Kidney glomerular epithelial cell (primary cell): ENCODE data around the gene MRPL12.
A peak's percentile ranks its signal among the peaks of the same experiment; 100 is the strongest.

ENCODE experiments used
- DNase-seq: peaks from one replicate; lab custom pipeline; 2025; lab: John Stamatoyannopoulos, UW

The MRPL12 gene

DNA sequence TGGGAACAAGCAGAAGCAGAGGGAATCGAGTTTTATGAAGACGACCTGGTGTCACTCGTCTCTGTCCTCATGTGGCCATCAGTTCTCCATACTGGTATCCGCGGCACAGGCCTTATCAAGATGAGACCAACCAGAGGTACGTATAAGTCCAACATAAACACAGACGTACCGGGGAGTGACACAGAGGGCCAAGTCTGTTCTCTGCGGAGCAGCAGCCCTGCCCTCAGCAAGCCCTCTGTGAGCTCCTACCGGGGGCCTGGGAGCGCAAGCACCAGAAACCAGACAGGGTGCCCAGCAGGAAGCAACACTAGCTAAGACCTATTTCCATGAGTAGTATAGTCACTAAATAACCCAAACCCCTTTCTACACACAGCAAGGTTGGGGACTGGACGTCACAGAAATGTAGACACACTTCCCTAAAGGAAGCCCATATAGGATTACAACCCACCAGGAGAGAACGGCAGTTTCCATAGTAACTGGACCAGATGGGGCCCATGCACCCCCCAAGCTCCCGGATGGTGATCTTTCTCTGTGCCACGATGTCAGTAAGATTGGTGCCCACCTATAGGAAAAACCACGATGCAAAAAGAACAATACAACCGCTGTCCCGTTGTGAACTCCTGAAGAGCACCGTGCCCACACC, 20.5 kb upstream of the MRPL12 start:
- no peak for DNase-seq

DNA sequence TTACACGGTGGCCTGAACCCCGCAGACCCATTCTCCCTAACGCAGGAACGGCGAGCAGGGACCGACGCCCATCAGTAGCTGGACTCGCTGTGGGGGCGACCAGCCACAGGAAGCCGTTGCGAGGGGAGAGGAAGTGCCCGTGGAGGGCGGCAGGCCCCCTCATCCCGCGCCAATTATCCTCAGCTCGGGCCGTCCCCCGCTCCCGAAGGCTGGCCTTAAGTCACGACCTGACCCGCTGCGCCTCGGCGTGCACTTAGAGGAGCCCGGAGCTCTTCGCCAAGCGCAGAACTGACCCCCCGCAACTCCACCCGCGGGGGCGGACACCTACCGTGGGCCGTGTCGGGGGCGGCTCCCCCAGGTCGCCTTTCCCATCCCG, 20.0 kb upstream of the MRPL12 start:
- DNase-seq: no peak

DNA sequence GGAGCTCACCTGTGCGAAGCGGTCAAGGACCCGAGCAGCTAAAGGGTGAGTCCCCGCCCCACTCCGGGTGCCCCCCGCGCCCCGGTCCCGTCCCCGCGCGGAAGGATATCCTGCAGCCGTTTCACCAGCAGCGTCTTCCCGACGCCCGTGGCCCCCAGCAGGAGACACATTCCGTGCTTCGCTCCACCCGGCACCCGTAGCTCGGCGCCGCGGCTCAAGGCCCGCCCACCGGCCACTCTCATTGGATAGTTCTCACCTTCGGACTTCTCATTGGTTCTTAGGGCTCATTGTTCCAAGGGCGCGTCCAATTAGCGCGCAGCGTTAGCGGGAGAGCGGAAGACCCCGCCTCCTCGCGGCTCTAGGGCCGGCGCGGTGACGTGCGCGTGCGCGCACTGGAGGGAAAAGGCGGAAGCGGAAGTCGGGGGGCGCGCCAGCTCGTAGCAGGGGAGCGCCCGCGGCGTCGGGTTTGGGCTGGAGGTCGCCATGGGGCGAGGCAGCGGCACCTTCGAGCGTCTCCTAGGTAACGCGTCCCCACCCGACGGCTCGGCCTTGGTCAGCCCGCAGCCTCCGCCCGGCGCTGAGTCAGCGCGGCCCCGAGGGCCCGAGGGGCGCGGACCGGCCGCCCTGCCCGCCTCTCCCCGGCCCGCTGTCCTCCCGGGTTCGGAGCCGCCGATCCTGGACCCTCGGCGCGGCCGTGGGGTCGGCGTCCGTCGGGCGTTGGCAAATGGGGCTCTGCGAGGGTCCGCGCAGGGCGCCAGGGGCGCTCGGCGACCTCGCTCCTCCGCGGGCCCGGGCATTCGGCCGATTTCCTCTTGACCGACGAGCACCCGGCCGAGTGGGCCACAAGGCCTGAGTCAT, 19.4 kb upstream of the MRPL12 start, which contains the start of the genes ARL16 and HGS:
Gene ARL16, minus strand, starts transcription at position 214 of the 858 bp plus-strand sequence. Its CDS starts 44 bp downstream, at position 170.
Gene HGS, plus strand, starts transcription at position 428 of the 858 bp plus-strand sequence. Its CDS starts 56 bp downstream, at position 484.
- peak; percentile 98 for DNase-seq

DNA sequence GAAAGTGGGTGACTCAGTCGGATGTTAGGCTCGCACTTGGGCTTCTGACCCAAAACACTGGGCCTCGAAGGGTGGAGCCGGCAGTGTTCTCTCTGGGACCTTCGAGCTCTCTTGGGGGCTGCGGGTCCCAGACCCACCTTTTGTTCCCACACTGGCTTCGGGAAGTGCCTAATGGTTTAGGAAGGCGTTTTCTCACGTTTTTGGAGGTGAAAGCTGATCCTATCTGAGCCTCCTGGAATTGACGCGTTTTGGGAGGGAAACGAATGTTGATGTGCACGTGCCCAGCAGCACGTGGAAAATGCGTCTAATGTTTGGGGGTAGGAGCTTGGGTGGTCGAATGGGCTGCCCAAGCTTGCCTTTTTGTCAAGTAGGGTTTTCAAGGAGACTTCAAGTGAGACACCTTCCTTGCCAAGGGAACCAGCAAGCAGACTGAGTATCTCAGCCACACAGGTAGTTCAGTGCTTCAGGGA, 18.7 kb upstream of the MRPL12 start:
- peak; percentile 24 for DNase-seq

DNA sequence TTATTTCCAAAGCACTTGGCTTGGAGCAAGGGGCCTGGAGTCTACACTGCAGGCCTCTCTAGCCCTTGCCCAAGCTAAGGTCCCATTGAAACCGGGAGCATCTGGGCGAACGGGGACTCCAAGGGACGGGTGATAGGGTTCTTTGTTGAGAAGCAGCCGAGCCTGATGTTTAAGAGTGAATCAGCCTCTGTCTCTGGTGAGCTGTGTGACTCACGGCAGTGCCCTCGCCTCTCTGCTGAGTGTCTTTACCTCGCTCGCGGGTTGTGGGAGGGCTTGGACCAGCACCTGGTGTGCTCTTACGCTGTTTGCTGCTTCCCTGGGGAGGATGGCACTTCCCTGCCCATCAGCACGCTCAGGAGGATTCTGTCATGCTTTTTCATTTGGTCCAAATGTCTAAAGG, 18.1 kb upstream of the MRPL12 start:
- DNase-seq: peak; percentile 73

DNA sequence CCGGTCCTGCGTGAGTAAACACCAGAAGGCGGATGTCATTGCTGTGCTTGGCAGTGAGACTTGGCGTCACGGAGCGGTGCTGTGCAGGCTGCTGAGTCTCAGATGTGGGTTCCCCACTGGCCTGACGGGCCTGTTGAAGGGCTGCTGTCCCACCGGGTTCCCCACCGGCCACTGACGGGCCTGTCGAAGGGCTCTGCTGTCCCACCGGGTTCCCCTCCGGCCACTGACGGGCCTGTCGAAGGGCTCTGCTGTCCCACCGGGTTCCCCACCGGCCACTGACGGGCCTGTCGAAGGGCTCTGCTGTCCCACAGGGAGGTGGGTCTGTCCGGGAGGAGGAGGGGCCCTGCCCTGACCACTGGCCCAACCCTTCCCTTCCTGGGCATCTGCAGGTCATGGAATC, 16.6 kb upstream of the MRPL12 start:
- no peak for DNase-seq

DNA sequence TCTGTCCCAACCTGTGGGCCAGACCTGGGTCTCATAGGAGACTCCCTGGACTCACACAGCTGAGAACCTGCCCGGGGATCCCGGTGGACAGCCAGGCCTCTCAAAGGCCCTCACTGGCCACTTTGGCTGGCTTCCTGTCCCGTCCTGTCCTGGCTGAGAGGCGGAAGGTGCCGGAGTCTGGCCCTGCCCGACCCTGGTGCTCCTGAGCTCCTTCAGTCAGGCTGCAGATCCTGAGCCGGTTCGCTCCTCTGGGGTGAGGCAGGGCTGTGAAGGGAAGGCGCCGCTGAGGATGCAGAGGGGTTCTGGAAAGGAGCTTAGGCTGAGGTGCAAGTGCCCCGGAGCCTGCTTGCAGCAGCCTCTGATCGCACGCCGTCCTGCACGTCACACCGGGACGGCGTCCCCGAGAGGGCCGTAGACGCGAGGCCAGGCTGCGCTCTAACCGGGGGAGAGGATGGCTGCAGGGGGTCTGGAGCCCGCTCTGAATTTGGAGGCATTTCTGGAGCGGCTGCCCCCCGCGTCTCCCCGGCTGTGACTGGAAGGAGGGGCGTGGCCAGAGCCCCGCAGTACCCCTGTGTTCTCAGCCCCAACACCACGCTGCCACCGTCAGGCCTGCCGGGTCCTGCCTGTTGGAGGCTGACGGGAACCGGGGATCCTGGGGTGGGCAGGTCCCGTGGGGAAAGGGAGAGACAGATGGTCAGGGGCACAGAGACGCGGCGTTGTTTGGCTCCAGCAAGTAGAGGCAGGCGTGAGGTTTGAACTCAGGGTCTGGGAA, 15.2 kb upstream of the MRPL12 start:
- DNase-seq: no peak

DNA sequence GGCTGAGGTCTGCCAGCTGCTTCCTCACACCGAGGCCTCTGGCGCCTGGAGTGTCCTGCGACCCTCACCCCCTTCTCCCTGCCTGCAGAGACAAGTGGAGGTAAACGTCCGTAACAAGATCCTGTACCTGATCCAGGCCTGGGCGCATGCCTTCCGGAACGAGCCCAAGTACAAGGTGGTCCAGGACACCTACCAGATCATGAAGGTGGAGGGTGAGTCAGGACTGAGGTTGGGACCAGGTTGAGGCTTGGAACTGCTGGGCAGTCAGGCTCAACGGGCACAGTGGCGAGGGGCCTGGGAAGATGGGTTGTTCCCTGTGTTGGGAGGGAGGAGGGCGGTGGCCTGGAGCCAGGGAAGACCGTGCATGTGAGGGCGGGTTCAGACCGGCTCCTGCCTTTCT, 14.6 kb upstream of the MRPL12 start:
- no peak for DNase-seq

DNA sequence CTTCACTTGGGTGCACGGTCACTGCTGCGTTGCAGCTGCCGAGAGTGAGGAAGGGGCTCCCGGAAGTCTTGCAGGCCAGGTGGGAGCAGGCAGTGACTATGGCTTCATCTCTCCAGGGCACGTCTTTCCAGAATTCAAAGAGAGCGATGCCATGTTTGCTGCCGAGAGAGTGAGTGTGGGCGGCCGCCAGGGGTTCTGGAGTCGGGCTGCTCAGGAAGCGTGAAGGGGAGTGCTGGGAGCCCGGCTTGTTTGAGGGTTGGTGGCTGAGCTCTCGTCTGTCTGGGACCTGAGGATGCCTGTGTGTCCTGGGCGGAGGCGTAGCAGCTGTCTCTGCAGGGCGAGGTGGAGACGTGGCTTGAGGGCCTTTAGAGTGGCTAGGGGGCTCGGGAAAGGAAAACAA, 13.1 kb upstream of the MRPL12 start:
- DNase-seq: no peak

DNA sequence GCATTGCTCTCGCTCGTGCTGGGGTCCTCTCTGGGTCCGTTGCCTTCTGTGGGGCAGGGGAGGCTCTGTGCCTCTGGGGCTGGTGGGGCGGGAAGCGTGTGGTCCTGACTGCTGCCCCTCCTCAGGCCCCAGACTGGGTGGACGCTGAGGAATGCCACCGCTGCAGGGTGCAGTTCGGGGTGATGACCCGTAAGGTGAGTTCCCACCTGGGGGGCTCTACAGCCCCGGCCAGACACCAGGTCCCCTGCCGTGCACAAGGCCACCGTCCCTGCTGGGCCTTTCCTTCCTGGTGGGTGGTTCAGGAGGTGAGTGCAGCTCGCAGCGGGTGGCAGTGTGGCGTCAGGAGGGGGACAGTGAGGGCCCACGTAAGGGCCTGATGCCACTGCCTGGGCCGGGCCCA, 12.6 kb upstream of the MRPL12 start:
- no peak for DNase-seq

DNA sequence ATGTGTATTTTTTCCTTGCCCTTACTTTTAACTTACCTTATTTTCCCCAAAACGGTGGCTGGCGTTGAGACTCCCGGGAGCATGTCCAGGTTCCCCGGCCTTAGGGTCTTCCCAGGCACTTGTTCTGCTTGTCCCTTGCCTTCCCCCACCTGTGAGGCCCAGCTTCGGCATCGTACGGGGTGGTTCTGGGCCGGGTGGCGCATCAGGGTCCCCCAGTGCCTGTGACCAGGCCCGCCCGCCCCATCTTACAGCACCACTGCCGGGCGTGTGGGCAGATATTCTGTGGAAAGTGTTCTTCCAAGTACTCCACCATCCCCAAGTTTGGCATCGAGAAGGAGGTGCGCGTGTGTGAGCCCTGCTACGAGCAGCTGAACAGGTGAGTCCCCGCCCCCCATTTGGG, 12.0 kb upstream of the MRPL12 start:
- DNase-seq: no peak

DNA sequence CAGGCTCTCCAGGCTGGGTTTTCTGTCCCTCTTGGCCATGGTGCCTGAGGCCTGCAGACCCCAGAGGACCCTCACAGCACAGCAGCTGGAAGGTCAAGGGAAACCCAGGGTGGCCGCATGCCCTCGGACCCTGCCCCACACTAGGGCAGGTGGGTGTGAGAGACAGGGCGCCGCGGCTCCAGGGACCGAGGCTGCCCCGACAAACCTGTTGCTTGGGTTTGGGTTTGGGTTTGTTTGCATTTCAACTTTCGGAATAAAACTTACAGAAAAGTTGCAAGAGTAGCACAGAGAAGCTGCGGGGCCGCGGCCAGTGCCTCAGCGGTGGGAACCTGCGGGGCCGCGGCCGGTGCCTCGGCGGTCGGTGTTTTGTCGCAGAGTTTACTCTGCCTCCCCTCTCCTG, 11.6 kb upstream of the MRPL12 start:
- no peak for DNase-seq

DNA sequence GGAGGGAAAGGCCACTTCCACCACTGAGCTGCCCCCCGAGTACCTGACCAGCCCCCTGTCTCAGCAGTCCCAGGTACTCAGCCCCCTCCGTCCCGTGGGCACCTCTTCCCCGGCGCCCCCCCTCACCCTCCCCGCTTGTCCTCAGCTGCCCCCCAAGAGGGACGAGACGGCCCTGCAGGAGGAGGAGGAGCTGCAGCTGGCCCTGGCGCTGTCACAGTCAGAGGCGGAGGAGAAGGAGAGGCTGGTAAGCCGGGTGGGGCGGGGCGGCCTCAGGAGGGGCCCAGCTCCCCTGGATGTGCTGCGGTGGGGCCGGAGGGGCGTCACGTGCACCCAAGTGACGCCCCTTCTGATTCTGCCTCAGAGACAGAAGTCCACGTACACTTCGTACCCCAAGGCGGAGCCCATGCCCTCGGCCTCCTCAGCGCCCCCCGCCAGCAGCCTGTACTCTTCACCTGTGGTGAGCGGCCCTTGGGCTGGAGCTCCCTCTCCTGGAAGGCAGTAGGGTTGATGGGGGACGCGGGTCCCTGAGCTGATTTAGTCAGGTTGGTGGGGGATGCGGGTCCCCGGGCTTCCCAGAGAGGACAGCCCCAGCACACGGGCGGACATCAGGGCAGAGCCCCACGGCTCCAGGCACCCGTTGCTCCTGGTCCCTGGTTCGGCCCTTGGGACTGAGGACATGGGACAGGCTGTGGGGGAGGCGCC, 9.5 kb upstream of the MRPL12 start:
- DNase-seq: no peak

DNA sequence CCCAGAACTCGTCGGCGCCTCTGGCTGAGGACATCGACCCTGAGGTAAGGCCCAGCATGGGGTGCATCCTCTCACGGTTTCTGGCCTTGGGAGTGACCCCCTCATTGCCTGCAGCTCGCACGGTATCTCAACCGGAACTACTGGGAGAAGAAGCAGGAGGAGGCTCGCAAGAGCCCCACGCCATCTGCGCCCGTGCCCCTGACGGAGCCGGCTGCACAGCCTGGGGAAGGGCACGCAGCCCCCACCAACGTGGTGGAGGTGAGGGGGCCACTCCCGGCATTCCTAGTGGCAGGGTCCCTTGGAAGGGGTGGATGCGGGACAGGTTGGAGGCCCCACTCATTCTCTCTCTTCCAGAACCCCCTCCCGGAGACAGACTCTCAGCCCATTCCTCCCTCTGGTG, 8.4 kb upstream of the MRPL12 start:
- DNase-seq: no peak

DNA sequence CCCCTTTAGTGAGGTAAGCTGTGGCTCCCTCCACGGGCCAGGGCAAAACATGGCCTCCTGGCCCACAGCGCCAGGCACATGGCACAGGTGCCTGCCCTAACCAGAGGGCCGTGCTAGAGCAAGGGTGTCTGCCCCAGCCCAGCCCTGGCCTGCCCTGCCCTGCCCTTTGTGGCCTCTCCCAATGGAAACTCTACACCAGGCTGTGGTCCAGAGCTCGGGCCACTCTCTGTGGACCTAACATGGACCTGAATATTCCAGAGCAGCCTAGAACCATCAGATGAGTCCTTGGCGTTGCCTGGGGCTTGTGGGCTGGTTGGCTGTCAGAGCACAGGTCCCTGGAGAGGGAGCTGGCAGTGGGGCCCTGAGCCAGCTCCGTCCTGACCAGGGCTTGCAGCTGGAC, 8.0 kb upstream of the MRPL12 start:
- no peak for DNase-seq

DNA sequence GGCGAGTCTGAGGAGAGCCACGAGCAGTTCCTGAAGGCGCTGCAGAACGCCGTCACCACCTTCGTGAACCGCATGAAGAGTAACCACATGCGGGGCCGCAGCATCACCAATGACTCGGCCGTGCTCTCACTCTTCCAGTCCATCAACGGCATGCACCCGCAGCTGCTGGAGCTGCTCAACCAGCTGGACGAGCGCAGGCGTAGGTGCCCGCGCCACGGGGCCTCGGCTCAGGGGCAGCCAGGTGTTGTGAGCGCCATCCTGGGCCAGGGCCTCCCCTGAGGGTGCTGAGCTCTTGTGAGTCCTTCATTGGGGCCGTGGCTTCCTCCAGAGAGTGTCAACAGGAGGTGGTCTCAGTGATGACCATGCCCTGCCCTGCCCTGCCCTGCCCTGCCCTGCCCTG, 7.4 kb upstream of the MRPL12 start:
- DNase-seq: no peak

DNA sequence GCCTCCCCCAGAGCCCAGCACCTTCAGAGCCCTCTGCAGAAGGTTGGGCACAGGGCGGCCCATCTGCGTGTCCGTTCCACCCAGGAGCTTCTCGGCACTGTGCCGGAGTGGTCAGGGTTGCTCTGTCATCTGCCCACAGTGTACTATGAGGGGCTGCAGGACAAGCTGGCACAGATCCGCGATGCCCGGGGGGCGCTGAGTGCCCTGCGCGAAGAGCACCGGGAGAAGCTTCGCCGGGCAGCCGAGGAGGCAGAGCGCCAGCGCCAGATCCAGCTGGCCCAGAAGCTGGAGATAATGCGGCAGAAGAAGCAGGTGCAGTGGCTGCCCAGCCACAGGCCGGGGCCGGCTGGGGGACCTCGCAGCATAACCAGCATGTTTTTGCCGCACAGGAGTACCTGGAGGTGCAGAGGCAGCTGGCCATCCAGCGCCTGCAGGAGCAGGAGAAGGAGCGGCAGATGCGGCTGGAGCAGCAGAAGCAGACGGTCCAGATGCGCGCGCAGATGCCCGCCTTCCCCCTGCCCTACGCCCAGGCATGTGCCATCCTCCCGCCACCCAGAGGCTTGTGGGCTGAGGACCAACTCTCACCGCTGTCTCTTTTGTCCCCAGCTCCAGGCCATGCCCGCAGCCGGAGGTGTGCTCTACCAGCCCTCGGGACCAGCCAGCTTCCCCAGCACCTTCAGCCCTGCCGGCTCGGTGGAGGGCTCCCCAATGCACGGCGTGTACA, 6.8 kb upstream of the MRPL12 start:
- DNase-seq: no peak

DNA sequence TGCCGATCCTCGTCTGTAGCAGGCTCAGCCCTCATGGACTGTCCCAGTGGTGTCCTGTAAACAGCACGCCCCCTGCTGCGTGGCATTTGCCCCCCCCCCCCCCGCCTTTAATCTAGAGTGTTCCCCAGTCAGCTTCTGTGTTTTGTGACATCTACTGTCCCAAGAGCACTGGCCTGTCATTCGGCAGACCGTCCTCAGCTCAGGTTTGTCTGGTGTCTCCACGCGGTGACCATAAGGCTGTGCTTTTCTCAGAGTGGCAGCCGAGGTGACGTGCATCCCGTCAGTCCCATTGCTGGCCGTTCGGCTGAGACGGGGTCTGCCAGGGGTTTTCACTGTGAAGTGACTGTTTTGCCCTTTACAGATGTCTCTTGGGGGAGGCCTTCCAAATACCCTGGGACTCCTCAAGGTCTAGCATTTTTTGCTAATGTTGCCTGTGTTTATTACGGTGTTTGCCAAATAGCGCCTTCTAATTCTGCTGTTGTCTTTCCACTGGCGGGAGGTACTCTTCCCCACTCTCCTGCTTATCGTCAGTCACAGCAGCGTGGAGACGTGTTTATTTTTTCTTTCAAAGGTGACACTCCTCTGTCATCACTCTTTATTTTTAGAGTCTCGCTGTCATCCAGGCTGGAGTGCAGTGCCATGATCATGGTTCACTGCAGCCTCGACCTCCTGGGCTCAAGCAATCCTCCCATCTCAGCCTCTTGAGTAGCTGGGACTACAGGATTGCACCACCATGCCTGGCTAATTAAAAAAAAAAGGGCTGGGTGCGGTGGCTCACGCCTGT, 5.7 kb upstream of the MRPL12 start:
- no peak for DNase-seq

DNA sequence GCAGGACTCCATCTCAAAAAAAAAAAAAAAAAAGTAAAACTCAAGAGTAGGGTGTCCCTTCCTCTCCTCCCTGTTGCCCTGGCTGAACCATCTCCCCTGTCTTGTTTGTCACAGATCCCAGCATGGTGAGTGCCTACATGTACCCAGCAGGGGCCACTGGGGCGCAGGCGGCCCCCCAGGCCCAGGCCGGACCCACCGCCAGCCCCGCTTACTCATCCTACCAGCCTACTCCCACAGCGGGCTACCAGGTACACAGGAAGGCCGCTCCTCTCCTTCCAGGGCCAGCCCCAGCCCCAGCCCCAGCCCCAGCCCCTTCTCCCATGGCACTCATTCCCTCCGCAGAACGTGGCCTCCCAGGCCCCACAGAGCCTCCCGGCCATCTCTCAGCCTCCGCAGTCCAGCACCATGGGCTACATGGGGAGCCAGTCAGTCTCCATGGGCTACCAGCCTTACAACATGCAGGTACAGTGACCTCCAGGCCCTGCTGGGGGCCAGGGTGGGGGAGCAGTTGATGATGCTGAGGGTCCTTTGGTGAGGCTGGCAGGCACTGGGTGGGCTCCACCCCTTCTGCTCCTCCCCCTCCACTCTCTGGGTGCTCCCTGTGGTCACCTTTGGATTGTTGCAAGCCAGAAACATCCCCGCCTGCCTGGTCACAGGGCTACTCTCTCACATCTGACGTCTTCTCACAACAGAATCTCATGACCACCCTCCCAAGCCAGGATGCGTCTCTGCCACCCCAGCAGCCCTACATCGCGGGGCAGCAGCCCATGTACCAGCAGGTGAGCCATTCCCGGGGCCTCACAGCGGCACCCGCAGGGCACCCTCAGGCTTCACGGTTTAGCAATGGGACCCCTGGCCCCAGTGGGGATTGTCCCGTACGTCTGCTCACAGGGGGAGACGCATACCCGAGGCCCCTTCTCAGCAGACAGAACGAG, 2.5 kb upstream of the MRPL12 start:
- no peak for DNase-seq
